H1 (cell line): ENCODE data around the gene DLEC1. TPM values are rescaled to one million over a fixed set of nuclear protein-coding genes. Genes with fewer than 3 reads are reported as not detected.

Experiments used
- CTCF ChIA-PET: fragments of 300-600 bp; sonication (Branson Sonifier 250); formaldehyde crosslinking; loops from one replicate; lab custom pipeline; 2021; ENCODE audit not compliant: partially characterized antibody; lab: Charles Lee
- POLR2A ChIA-PET: fragments of 300-600 bp; sonication (Branson Sonifier 250); formaldehyde crosslinking; loops from one replicate; lab custom pipeline; 2021; ENCODE audit warnings: inconsistent platforms; ENCODE audit not compliant: partially characterized antibody; lab: Charles Lee
- DNase-seq, 2 experiments: peaks; one replicate each; pipeline versions ENCODE4 v3.0.0 to v3.0.0-alpha.2; 2010 to 2022; ENCODE audit warnings: low spot score in 2 of 2, low read depth in 1 of 2, mixed read lengths in 1 of 2
- FAIRE-seq: peaks from 2 replicates; lab custom pipeline; 2011; peaks lifted over from hg19 to GRCh38; lab: Jason Lieb, UNC
- H2AFZ ChIP-seq: 2 replicates; pipeline ENCODE4 v1.8.1; 2012; ENCODE audit warnings: low read length, inconsistent platforms
- H2AK5ac ChIP-seq: 2 replicates; pipeline ENCODE4 v1.6.1; 2013; ENCODE audit warnings: low read depth, low read length
- H2BK120ac ChIP-seq: replicated peaks from 2 replicates; pipeline ENCODE3; 2013; ENCODE audit warnings: low read depth, low read length, inconsistent platforms
- H2BK12ac ChIP-seq: 2 replicates; pipeline ENCODE4 v1.6.1; 2013; ENCODE audit warnings: low read depth, low read length
- H2BK15ac ChIP-seq: 2 replicates; pipeline ENCODE4 v1.6.1; 2013; ENCODE audit warnings: low read length
- H2BK20ac ChIP-seq: 2 replicates; pipeline ENCODE4 v1.6.1; 2013; ENCODE audit warnings: low read length
- H2BK5ac ChIP-seq: 2 replicates; pipeline ENCODE4 v1.6.1; 2013; ENCODE audit warnings: low read depth, low read length
- H3K14ac ChIP-seq: 2 replicates; pipeline ENCODE4 v1.6.1; 2013; ENCODE audit warnings: inconsistent platforms; ENCODE audit not compliant: insufficient read length
- H3K18ac ChIP-seq: 2 replicates; pipeline ENCODE4 v1.6.1; 2013; ENCODE audit warnings: low read length; ENCODE audit errors: extremely low read depth
- H3K23ac ChIP-seq: 2 replicates; pipeline ENCODE4 v1.6.1; 2013; ENCODE audit warnings: inconsistent platforms; ENCODE audit not compliant: insufficient read length
- H3K23me2 ChIP-seq: 2 replicates; pipeline ENCODE4 v1.6.1; 2013; ENCODE audit warnings: low read depth, low read length
- H3K27ac ChIP-seq: 2 replicates; pipeline ENCODE4 v1.6.1; 2011; ENCODE audit warnings: low read depth, low read length, inconsistent platforms
- H3K27me3 ChIP-seq, 4 experiments: replicated peaks in 1 of 4; 1 replicate in 1 of 4; 2 replicates in 3 of 4; pipeline versions ENCODE4 v1.6.1 to v1.8.1; 2011 to 2013; ENCODE audit warnings: low read length in 3 of 4, mild to moderate bottlenecking in 3 of 4, inconsistent platforms in 2 of 4, mixed read lengths in 2 of 4, moderate library complexity in 1 of 4; ENCODE audit not compliant: control insufficient read depth in 3 of 4, insufficient read depth in 3 of 4; ENCODE audit errors: extremely low read depth in 1 of 4
- H3K36me3 ChIP-seq, 4 experiments: 2 replicates each; pipeline versions ENCODE4 v1.6.1 to v1.8.1; 2011 to 2013; ENCODE audit warnings: mild to moderate bottlenecking in 4 of 4, low read length in 3 of 4, moderate library complexity in 2 of 4, control low read depth in 1 of 4, inconsistent platforms in 1 of 4; ENCODE audit not compliant: insufficient read depth in 4 of 4, control insufficient read depth in 2 of 4
- H3K4ac ChIP-seq: replicated peaks from 2 replicates; pipeline ENCODE3; 2013; ENCODE audit warnings: low read length, low read depth, mixed read lengths, inconsistent platforms; ENCODE audit not compliant: insufficient read length
- H3K4me1 ChIP-seq, 4 experiments: replicated peaks in 1 of 4; 1 replicate in 1 of 4; 2 replicates in 3 of 4; pipeline versions ENCODE4 v1.6.1 to v1.8.1; 2011 to 2013; ENCODE audit warnings: low read length in 3 of 4, inconsistent platforms in 2 of 4, mixed read lengths in 1 of 4; ENCODE audit not compliant: insufficient read depth in 4 of 4, control insufficient read depth in 3 of 4
- H3K4me2 ChIP-seq, 2 experiments: 2 replicates each; pipeline versions ENCODE4 v1.6.1 to v1.8.1; 2011 to 2013; ENCODE audit warnings: low read depth in 2 of 2, low read length in 2 of 2, control low read depth in 1 of 2, inconsistent platforms in 1 of 2, mild to moderate bottlenecking in 1 of 2; ENCODE audit not compliant: insufficient read depth in 1 of 2
- H3K4me3 ChIP-seq, 4 experiments: fragments of 200-600, 300-600 bp in 1 of 4; sonication (generic), shearing (Covaris generic), sonication (Bioruptor Twin) in 1 of 4; 2 replicates each; pipeline versions ENCODE4 v1.5.1 to v1.8.1; 2011 to 2016; ENCODE audit warnings: low read length in 4 of 4, low read depth in 3 of 4, control low read depth in 2 of 4, inconsistent platforms in 2 of 4, mild to moderate bottlenecking in 2 of 4, mixed read lengths in 1 of 4, moderate library complexity in 1 of 4; ENCODE audit not compliant: insufficient read depth in 2 of 4; ENCODE audit errors: extremely low read depth in 1 of 4
- H3K56ac ChIP-seq: replicated peaks from 2 replicates; pipeline ENCODE3; 2013; ENCODE audit warnings: low read depth, mild to moderate bottlenecking, mixed read lengths, low read length, inconsistent platforms; ENCODE audit not compliant: insufficient read length
- H3K79me1 ChIP-seq: 2 replicates; pipeline ENCODE4 v1.6.1; 2013; ENCODE audit warnings: low read depth, low read length, control low read depth
- H3K79me2 ChIP-seq, 2 experiments: 2 replicates each; pipeline versions ENCODE4 v1.6.1 to v1.8.1; 2012 to 2013; ENCODE audit warnings: low read length in 2 of 2, mild to moderate bottlenecking in 2 of 2, inconsistent platforms in 1 of 2; ENCODE audit not compliant: insufficient read depth in 2 of 2, control insufficient read depth in 1 of 2
- H3K9ac ChIP-seq, 4 experiments: replicated peaks in 1 of 4; 1 replicate in 1 of 4; 2 replicates in 3 of 4; pipeline versions ENCODE4 v1.6.1 to v1.8.1; 2011 to 2013; ENCODE audit warnings: low read depth in 3 of 4, low read length in 3 of 4, control low read depth in 2 of 4, mild to moderate bottlenecking in 2 of 4, moderate library complexity in 2 of 4, inconsistent platforms in 1 of 4; ENCODE audit errors: extremely low read depth in 1 of 4
- H3K9me3 ChIP-seq, 2 experiments: 2 replicates each; pipeline versions ENCODE4 v1.6.1 to v1.8.1; 2012 to 2013; ENCODE audit warnings: mild to moderate bottlenecking in 2 of 2, moderate library complexity in 2 of 2, control low read depth in 1 of 2, inconsistent platforms in 1 of 2, low read depth in 1 of 2, low read length in 1 of 2, mixed read lengths in 1 of 2; ENCODE audit not compliant: insufficient read depth in 2 of 2
- H4K20me1 ChIP-seq, 2 experiments: replicated peaks in 1 of 2; 2 replicates each; pipeline versions ENCODE3 to v1.8.1; 2011 to 2013; ENCODE audit warnings: inconsistent platforms in 2 of 2, low read length in 2 of 2, mild to moderate bottlenecking in 1 of 2; ENCODE audit not compliant: insufficient read depth in 2 of 2, control insufficient read depth in 1 of 2
- H4K5ac ChIP-seq: 2 replicates; pipeline ENCODE4 v1.6.1; 2013; ENCODE audit warnings: low read length, low read depth, mixed read lengths, inconsistent platforms; ENCODE audit not compliant: insufficient read length
- H4K8ac ChIP-seq: 2 replicates; pipeline ENCODE4 v1.8.0; 2013; ENCODE audit warnings: mild to moderate bottlenecking, moderate library complexity, low read length, inconsistent platforms; ENCODE audit not compliant: insufficient read depth; ENCODE audit errors: extremely low read depth
- H4K91ac ChIP-seq: replicated peaks from 2 replicates; pipeline ENCODE3; 2013; ENCODE audit warnings: low read length, mixed read lengths, inconsistent platforms; ENCODE audit not compliant: insufficient read length
- CREB1 ChIP-seq: IDR thresholded peaks from 2 replicates; pipeline ENCODE4 v1.6.1; 2012; ENCODE audit warnings: inconsistent platforms
- CTBP2 ChIP-seq: IDR thresholded peaks from 2 replicates; pipeline ENCODE4 v1.7.0; 2011; ENCODE audit warnings: borderline replicate concordance, mild to moderate bottlenecking, moderate library complexity, mixed read lengths, low read length; ENCODE audit not compliant: insufficient read depth, insufficient read length
- EGR1 ChIP-seq: IDR thresholded peaks from 2 replicates; pipeline ENCODE4 v1.6.1; 2011; ENCODE audit warnings: low read depth, low read length, borderline replicate concordance
- FOSL1 ChIP-seq: IDR thresholded peaks from 2 replicates; pipeline ENCODE4 v1.6.1; 2011; ENCODE audit warnings: mild to moderate bottlenecking, low read depth, low read length, moderate library complexity; ENCODE audit not compliant: insufficient read depth
- KDM5A ChIP-seq: fragments of 200-600 bp; IDR thresholded peaks from 2 replicates; pipeline ENCODE4 v1.7.1; 2012; ENCODE audit warnings: mild to moderate bottlenecking, low read length, inconsistent platforms, mixed read lengths
- NANOG ChIP-seq: IDR thresholded peaks from 2 replicates; pipeline ENCODE4 v1.6.1; 2011; ENCODE audit warnings: low read length, low read depth, mild to moderate bottlenecking, inconsistent platforms; ENCODE audit not compliant: insufficient read depth, poor library complexity, severe bottlenecking
- POU5F1 ChIP-seq: IDR thresholded peaks from 2 replicates; pipeline ENCODE4 v1.6.1; 2011; ENCODE audit warnings: low read depth, mild to moderate bottlenecking, low read length, moderate library complexity
- RAD21 ChIP-seq, 2 experiments: IDR thresholded peaks in 1 of 2; conservative IDR thresholded peaks in 1 of 2; 2 replicates each; pipeline ENCODE4 v1.6.1; 2011; ENCODE audit warnings: low read depth in 2 of 2, low read length in 2 of 2, improper control_type of control experiment in 1 of 2, inconsistent platforms in 1 of 2, mild to moderate bottlenecking in 1 of 2, moderate library complexity in 1 of 2
- RFX5 ChIP-seq: IDR thresholded peaks from 2 replicates; pipeline ENCODE4 v1.6.1; 2011; ENCODE audit warnings: low read depth, low read length, improper control_type of control experiment, borderline replicate concordance
- SIRT6 ChIP-seq: IDR thresholded peaks from one replicate; pipeline ENCODE4 v1.7.1; 2012; ENCODE audit warnings: low read length, inconsistent platforms
- SIX5 ChIP-seq: IDR thresholded peaks from 2 replicates; pipeline ENCODE4 v1.6.1; 2011; ENCODE audit warnings: mild to moderate bottlenecking, low read depth, low read length
- TCF12 ChIP-seq: IDR thresholded peaks from 2 replicates; pipeline ENCODE4 v1.6.1; 2011; ENCODE audit warnings: low read depth, mild to moderate bottlenecking, low read length
- WGBS, 2 experiments: shearing (Covaris generic) in 1 of 2; methylation state at CpG; one replicate each; pipeline versions ENCODE4 v1.1.6 to v1.1.7; 2013 to 2015; ENCODE audit warnings: low lambda C conversion rate in 2 of 2, mixed read lengths in 2 of 2, inconsistent platforms in 1 of 2, low coverage in 1 of 2, missing lambda C conversion rate in 1 of 2; ENCODE audit not compliant: insufficient replicate concordance in 2 of 2, insufficient coverage in 1 of 2, insufficient read length in 1 of 2; ENCODE audit errors: extremely low coverage in 1 of 2, missing lambda C conversion rate in 1 of 2; 5-methylcytosine and 5-hydroxymethylcytosine counted together
- polyA plus RNA-seq, 7 experiments: library from polyadenylated mRNA; depleted of rRNA in 3 of 7; stranded (reverse) in 5 of 7; unstranded in 2 of 7; fragments of >200 nt in 5 of 7; fragments of 200-250 nt in 2 of 7; gene quantifications; 1 replicate in 5 of 7; 2 replicates in 1 of 7; 4 replicates in 1 of 7; pipeline versions ENCODE4 v1.2.1 to v1.2.3, GENCODE V29; 2011 to 2013; ENCODE audit warnings: missing spikeins in 2 of 7, mixed read lengths in 2 of 7
- total RNA-seq: library from RNA; stranded (reverse); fragmentation: NEBNext Ultra II Directional; extraction: Animal tissue kit (Norgen Biotek cat#: 25700); gene quantifications from 2 replicates; pipeline ENCODE4 v1.2.1, GENCODE V29; 2021

Gene DLEC1
- total and polyA plus RNA-seq, 2 of the 8 experiments (the other 6 are each of a cell fraction or from before 2014, with no cell fraction given), result 0.26 to 0.76 TPM

- Histone ChIP-seq H4K8ac (no peak overlapping the region), H3K27ac (no peak overlapping the region), H3K9ac (no peak overlapping the region), H3K9me3 (no peaks in the 10 kb centered on the region), H3K14ac (no peak overlapping the region), H3K4ac (no peak overlapping the region), H2BK5ac (no peak overlapping the region), H3K4me3 (no peak overlapping the region), H2AK5ac (no peak overlapping the region), H4K5ac (no peak overlapping the region), H3K23me2 (peaks cover 7% of the 10 kb centered on the region; the same call in 1 of the 2 replicates), H4K20me1 (no peaks in the 10 kb centered on the region), H3K4me2 (no peak overlapping the region), H4K91ac (no peak overlapping the region), H2BK15ac (no peak overlapping the region), H2BK120ac (no peak overlapping the region), H2BK12ac (no peak overlapping the region), H3K79me2 (no peaks in the 10 kb centered on the region), H3K36me3 (no peaks in the 10 kb centered on the region), H3K56ac (no peak overlapping the region), H3K18ac (no peak overlapping the region), H3K4me1 (peaks cover 2 to 5% (median 4%) of the 10 kb centered on the region in 4 experiments; a peak in 4 of 7 replicates), H3K27me3 (peaks cover 7 to 26% (median 21%) of the 10 kb centered on the region in 4 experiments), H2BK20ac (no peak overlapping the region), H3K79me1 (no peaks in the 10 kb centered on the region), H3K23ac (no peak overlapping the region), H2AFZ (no peak overlapping the region)
- ChIA-PET CTCF (interaction anchor here (0.6 to 3.2 kb wide), 4 partner anchors 27 to 102 kb away, joined by 3 to 9 read pairs (median 4); partner anchors contain the start of gene MYD88), POLR2A (no interaction called here)
- WGBS, 2 experiments, result 93% methylated on average over 5 of the region's 5 CpGs; no CpG with 5 or more reads in 1 of the 2 experiments
- FAIRE-seq, result no peak
- no peak for DNase-seq
- no peak for TF ChIP-seq RAD21 (IDR thresholded peaks at IDR 0.05 in 1 of 2, conservative IDR thresholded peaks at IDR 0.05 in 1 of 2; ENCODE audit: low read depth in 2 of 2, low read length in 2 of 2)
- no peak for TF ChIP-seq CTBP2
- no peak for TF ChIP-seq KDM5A
- no peak for TF ChIP-seq POU5F1
- TF ChIP-seq RFX5, result no peak
- no peak for TF ChIP-seq EGR1
- TF ChIP-seq CREB1, result no peak
- TF ChIP-seq NANOG, result no peak
- TF ChIP-seq SIRT6, result no peak
- TF ChIP-seq FOSL1, result no peak
- no peak for TF ChIP-seq SIX5
- no peak for TF ChIP-seq TCF12
These were observed 2.7 kb upstream of the DLEC1 start for GRCh38 chr3:38036286-38036685.
